K562 treated with DMSO at 1 percent for 4 hours (cell line): Measurements from ENCODE around the gene OR2Z1. TPM values are rescaled to one million over a fixed set of nuclear protein-coding genes. Genes with fewer than 3 reads are reported as not detected.

Source experiments
- total RNA-seq: library from RNA; unstranded; fragments of 300-600 nt; gene quantifications from 2 replicates; pipeline ENCODE4 v1.2.3, GENCODE V29; 2022; ENCODE audit not compliant: insufficient read depth

Gene OR2Z1, protein sequence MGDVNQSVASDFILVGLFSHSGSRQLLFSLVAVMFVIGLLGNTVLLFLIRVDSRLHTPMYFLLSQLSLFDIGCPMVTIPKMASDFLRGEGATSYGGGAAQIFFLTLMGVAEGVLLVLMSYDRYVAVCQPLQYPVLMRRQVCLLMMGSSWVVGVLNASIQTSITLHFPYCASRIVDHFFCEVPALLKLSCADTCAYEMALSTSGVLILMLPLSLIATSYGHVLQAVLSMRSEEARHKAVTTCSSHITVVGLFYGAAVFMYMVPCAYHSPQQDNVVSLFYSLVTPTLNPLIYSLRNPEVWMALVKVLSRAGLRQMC
- not detected in 2 replicates for total RNA-seq

DNA sequence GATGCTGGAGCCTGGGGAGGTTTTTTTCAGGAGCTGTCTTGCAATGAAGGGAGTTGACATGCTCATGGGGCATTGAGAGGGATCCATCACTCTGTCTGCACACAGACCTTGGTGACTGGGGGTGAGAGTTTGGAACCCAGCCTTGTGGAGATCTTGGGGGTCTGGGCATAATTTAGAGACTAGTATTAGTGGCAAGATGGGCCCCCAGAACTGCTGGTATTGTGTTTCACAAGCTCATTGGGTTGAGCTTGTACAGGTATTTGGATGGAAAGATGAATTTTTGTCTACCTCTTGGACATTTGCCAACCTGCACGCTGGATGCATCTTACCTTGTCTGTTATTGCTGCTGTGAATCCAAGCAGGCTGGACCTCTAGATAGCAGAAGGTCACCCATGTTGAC, at the start of gene OR2Z1:
Gene OR2Z1 (plus strand): TSS at position 301 of the 400 bp plus-strand sequence. CDS start 9,395 bp downstream, outside the sequence.

DNA sequence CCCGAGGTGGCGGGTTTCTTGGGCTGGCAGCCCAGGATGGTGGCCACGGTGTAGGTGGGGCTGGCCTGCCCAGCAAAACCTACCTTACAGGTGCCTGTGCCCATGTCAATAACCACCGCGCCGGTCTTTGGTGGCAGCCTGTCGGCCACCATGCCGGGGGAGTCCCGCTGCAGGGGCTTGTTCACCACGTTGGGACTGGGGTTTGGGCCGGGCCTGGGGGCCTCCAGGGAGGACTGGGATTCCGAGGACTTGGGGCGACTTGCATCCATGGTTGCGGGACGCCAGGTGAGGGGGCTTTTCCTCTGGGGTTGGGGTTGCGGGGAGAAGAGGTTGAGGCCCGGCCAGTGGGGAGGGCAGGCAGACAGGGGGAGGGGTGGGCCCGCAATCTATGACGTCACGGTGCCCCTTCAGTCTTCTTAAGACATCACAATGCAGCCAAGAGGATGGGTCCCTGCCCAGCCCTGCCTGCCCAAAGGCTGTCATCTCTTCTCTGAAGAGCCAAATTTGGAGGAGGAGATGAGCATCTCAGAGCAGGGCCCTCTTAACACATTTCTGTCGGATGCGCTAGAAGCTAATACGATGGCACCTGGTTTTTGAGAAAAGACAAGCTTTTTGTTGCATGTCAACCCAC, 22.9 kb upstream of the OR2Z1 start, which contains the start of gene ACTL9:
Gene ACTL9 (minus strand): TSS at position 363 of the 631 bp plus-strand sequence. CDS start 94 bp downstream, at position 269.

Other genes starting within 250 kb of the OR2Z1 start
- gene PRAM1, start 219.0 kb upstream of the OR2Z1 start, total RNA-seq, result not detected in 2 replicates
- gene ZNF414, start 207.5 kb upstream of the OR2Z1 start, total RNA-seq, result 5.4 and 14.3 TPM in 2 replicates
- gene MYO1F, start 144.2 kb upstream of the OR2Z1 start, total RNA-seq, result 67.3 and 70.8 TPM in 2 replicates
- gene ADAMTS10, start 110.9 kb upstream of the OR2Z1 start, total RNA-seq, result 0.46 and 1.1 TPM in 2 replicates
- not detected in 2 replicates for gene NFILZ, start 91.0 kb upstream of the OR2Z1 start, total RNA-seq
- gene ACTL9, start 22.8 kb upstream of the OR2Z1 start, total RNA-seq, result 0.59 TPM in 1 of 2 replicates, not detected in the other
- 8.1 and 16.7 TPM in 2 replicates for gene ZNF558, start 110.7 kb downstream of the OR2Z1 start, total RNA-seq
- gene MBD3L1, start 110.7 kb downstream of the OR2Z1 start, total RNA-seq, result not detected in 2 replicates